ENCODE results near the gene SCAMP3.

The SCAMP3 gene

GRCh38 chr1:155260276-155260675 lies 1.9 kb downstream of the SCAMP3 start:
- no peak for DNase-seq
- Histone ChIP-seq H3K4ac (ENCODE audit: low read depth, low read length) (no peak overlapping the region), H3K27me3 (ENCODE audit: insufficient read depth, low read length) (no peaks in the 10 kb centered on the region), H3K4me2 (ENCODE audit: low read length) (no peak overlapping the region), H3K18ac (ENCODE audit: low read length) (no peak overlapping the region), H3K14ac (ENCODE audit: low read length) (no peak overlapping the region), H3K4me1 (ENCODE audit: control insufficient read depth in 1 of 2, insufficient read depth in 2 of 2, low read length in 2 of 2) (peaks cover 9 to 11% of the 10 kb centered on the region in 2 experiments), H3K79me2 (ENCODE audit: control insufficient read depth, insufficient read depth, low read length, poor library complexity) (peaks cover 9% of the 10 kb centered on the region), H3K27ac (ENCODE audit: low read depth, low read length) (no peak overlapping the region), H3K9ac (ENCODE audit: low read length) (no peak overlapping the region), H3K79me1 (ENCODE audit: low read length) (peaks cover 9% of the 10 kb centered on the region), H4K8ac (ENCODE audit: low read depth, low read length) (no peak overlapping the region), H2BK120ac (ENCODE audit: insufficient read depth, low read length, poor library complexity) (no peak overlapping the region), H2BK5ac (ENCODE audit: low read depth, low read length, poor library complexity) (no peak overlapping the region), H2AFZ (ENCODE audit: insufficient read depth, low read length, poor library complexity) (no peak overlapping the region), H3K36me3 (ENCODE audit: control insufficient read depth in 1 of 2, insufficient read depth in 2 of 2, low read length in 2 of 2) (peaks cover 36 to 44% of the 10 kb centered on the region in 2 experiments), H2BK12ac (ENCODE audit: low read length) (no peak overlapping the region), H3K23ac (ENCODE audit: low read length) (no peak overlapping the region), H2AK5ac (ENCODE audit: low read length) (no peak overlapping the region), H4K12ac (ENCODE audit: low read depth, low read length) (no peak overlapping the region), H3K9me3 (ENCODE audit: insufficient read depth, low read depth, low read length) (no peaks in the 10 kb centered on the region), H3K4me3 (ENCODE audit: low read depth, low read length) (no peak overlapping the region), H4K91ac (ENCODE audit: low read depth, low read length) (no peak overlapping the region)
- no CpG with 5 or more reads among the region's 5 CpGs for WGBS (ENCODE audit: extremely low coverage, insufficient coverage, insufficient read length)

DNA sequence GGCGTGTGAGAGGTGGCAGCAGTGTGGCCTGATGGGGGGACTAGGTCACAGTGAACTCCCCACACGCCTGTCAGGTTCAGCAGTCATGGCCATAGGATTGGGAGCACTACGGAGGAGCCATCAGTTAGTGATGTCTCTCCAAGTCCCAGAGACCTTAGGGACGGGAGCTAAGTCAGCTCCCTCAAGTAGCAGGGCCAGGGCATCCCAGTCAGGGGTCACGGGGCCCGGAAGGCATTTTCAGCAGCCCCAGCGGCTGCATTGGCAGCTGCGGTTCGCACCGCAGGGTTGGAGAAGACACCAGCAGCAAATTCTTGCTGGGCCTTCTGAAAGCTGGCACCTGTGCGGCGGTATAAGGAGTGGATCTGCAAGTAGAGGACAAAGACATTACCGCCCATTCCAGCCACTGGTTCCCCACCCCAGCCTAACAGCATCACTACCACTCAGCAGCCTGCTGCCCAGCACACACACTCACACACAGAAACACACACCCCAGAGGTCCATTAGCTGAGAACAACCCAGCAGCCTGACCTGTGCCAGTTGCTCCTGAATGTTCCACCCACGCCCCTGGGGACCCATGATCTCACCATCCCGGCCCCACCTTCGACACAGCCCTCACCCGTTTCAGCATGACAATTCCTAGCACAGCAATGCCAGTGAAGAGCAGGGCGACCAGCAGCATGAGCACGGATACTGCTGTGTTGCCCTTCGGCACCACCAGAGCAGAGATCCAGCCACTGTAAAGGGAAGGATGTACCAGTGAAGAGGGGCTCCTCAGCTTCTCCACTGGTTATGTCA lies 5.9 kb downstream of the SCAMP3 start:
- H2BK12ac ChIP-seq (ENCODE audit: low read length), result no peak overlapping the region
- no peaks in the 10 kb centered on the region for H3K9me3 ChIP-seq (ENCODE audit: insufficient read depth, low read depth, low read length)
- peak overlapping the region; percentile 93 for H2AK5ac ChIP-seq (ENCODE audit: low read length)
- peaks cover 10% of the 10 kb centered on the region for H3K79me1 ChIP-seq (ENCODE audit: low read length)
- H3K27me3 ChIP-seq (ENCODE audit: insufficient read depth, low read length), result no peaks in the 10 kb centered on the region
- no peak overlapping the region for H2BK120ac ChIP-seq (ENCODE audit: insufficient read depth, low read length, poor library complexity)
- H3K36me3 ChIP-seq (ENCODE audit: control insufficient read depth in 1 of 2, insufficient read depth in 2 of 2, low read length in 2 of 2), result peaks cover 24 to 25% of the 10 kb centered on the region in 2 experiments
- H3K9ac ChIP-seq (ENCODE audit: low read length), result no peak overlapping the region
- peak overlapping the region; percentile 78 for H4K8ac ChIP-seq (ENCODE audit: low read depth, low read length)
- peak overlapping the region; percentile 4 for H3K4me3 ChIP-seq (ENCODE audit: low read depth, low read length)
- H3K4me2 ChIP-seq (ENCODE audit: low read length), result peak overlapping the region; percentile 96
- H3K23ac ChIP-seq (ENCODE audit: low read length), result no peak overlapping the region
- peak overlapping the region; percentile 50 for H2AFZ ChIP-seq (ENCODE audit: insufficient read depth, low read length, poor library complexity)
- H3K18ac ChIP-seq (ENCODE audit: low read length), result no peak overlapping the region
- no peak for DNase-seq
- no peak overlapping the region for H2BK5ac ChIP-seq (ENCODE audit: low read depth, low read length, poor library complexity)
- H3K4me1 ChIP-seq (ENCODE audit: control insufficient read depth in 1 of 2, insufficient read depth in 2 of 2, low read length in 2 of 2), result peaks cover 24% of the 10 kb centered on the region in 2 experiments
- peaks cover 9% of the 10 kb centered on the region for H3K79me2 ChIP-seq (ENCODE audit: control insufficient read depth, insufficient read depth, low read length, poor library complexity)
- no peak overlapping the region for H3K4ac ChIP-seq (ENCODE audit: low read depth, low read length)
- peak overlapping the region; percentile 81 for H4K91ac ChIP-seq (ENCODE audit: low read depth, low read length)
- peak overlapping the region; percentile 39 for H3K14ac ChIP-seq (ENCODE audit: low read length)
- WGBS (ENCODE audit: extremely low coverage, insufficient coverage, insufficient read length), result no CpG with 5 or more reads among the region's 20 CpGs
- no peak overlapping the region for H3K27ac ChIP-seq (ENCODE audit: low read depth, low read length)
- peak overlapping the region; percentile 66 for H4K12ac ChIP-seq (ENCODE audit: low read depth, low read length)

DNA sequence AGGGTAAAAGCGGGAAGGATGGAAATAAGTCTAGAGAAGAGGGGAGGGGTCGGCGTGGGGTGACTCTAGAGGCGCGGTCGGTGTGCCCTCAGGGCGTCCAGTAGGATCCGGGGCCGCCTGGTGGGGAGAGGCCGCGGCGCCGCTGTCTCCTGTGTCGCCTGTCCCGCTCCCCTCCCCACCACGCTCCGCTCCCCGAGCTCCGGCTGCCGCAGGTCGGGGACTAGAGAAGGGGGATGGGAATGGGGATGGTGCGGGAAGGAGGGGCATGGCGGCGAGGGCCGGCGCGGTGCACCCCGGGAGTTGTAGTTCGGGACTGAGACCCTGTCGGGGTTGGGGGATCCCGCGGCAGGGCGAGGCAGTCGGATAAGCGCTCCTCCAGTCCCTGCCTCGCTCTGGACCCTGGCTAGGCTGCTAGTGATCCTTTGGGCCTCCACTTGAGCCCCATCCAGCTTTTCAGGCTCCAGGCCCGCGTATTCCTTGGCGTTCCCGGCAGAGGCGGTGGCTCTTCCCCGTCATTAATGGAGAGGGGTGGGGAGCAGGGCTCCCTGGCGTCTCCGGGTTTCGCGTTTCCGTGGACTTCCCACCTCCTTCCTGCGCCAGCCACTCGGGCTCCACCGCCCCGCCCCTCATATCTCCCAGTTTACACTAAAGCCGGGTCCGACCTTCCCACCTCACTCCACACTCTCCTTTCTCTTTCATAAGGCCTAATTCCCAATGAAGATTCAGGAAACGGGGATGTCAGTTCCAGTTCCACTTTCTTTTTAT lies 6.7 kb downstream of the SCAMP3 start, which contains the start of gene ENTREP3:
Gene ENTREP3 (minus strand): TSS at position 241 of the 765 bp plus-strand sequence. CDS start 606 bp downstream, outside the sequence.
- Histone ChIP-seq H3K23ac (ENCODE audit: low read length) (no peak within 1 kb of the TSS), H4K12ac (ENCODE audit: low read depth, low read length) (peak within 1 kb of the TSS; percentile 66), H3K4me2 (ENCODE audit: low read length) (peak within 1 kb of the TSS; percentile 96), H3K27me3 (ENCODE audit: insufficient read depth, low read length) (no peaks in the 10 kb centered on the region), H3K36me3 (ENCODE audit: control insufficient read depth in 1 of 2, insufficient read depth in 2 of 2, low read length in 2 of 2) (peaks cover 23 to 29% of the 10 kb centered on the region in 2 experiments), H3K27ac (ENCODE audit: low read depth, low read length) (peak within 1 kb of the TSS; percentile 90), H2AK5ac (ENCODE audit: low read length) (peak within 1 kb of the TSS; percentile 93), H4K8ac (ENCODE audit: low read depth, low read length) (peak within 1 kb of the TSS; percentile 80), H2BK120ac (ENCODE audit: insufficient read depth, low read length, poor library complexity) (peak within 1 kb of the TSS; percentile 83), H2BK5ac (ENCODE audit: low read depth, low read length, poor library complexity) (peak within 1 kb of the TSS; percentile 70), H3K4ac (ENCODE audit: low read depth, low read length) (peak within 1 kb of the TSS; percentile 62), H3K79me1 (ENCODE audit: low read length) (peaks cover 13% of the 10 kb centered on the region), H3K14ac (ENCODE audit: low read length) (peak within 1 kb of the TSS; percentile 90), H3K79me2 (ENCODE audit: control insufficient read depth, insufficient read depth, low read length, poor library complexity) (peaks cover 10% of the 10 kb centered on the region), H2BK12ac (ENCODE audit: low read length) (peak within 1 kb of the TSS; percentile 46), H3K9ac (ENCODE audit: low read length) (peak within 1 kb of the TSS; percentile 92), H3K18ac (ENCODE audit: low read length) (peak within 1 kb of the TSS; percentile 81), H3K4me3 (ENCODE audit: low read depth, low read length) (peak within 1 kb of the TSS; percentile 84), H3K4me1 (ENCODE audit: control insufficient read depth in 1 of 2, insufficient read depth in 2 of 2, low read length in 2 of 2) (peaks cover 21 to 24% of the 10 kb centered on the region in 2 experiments), H4K91ac (ENCODE audit: low read depth, low read length) (peak within 1 kb of the TSS; percentile 81), H3K9me3 (ENCODE audit: insufficient read depth, low read depth, low read length) (no peaks in the 10 kb centered on the region), H2AFZ (ENCODE audit: insufficient read depth, low read length, poor library complexity) (peak within 1 kb of the TSS; percentile 67)
- DNase-seq, result peak; percentile 42 to 62
- no CpG with 5 or more reads among the region's 54 CpGs for WGBS (ENCODE audit: extremely low coverage, insufficient coverage, insufficient read length)

DNA sequence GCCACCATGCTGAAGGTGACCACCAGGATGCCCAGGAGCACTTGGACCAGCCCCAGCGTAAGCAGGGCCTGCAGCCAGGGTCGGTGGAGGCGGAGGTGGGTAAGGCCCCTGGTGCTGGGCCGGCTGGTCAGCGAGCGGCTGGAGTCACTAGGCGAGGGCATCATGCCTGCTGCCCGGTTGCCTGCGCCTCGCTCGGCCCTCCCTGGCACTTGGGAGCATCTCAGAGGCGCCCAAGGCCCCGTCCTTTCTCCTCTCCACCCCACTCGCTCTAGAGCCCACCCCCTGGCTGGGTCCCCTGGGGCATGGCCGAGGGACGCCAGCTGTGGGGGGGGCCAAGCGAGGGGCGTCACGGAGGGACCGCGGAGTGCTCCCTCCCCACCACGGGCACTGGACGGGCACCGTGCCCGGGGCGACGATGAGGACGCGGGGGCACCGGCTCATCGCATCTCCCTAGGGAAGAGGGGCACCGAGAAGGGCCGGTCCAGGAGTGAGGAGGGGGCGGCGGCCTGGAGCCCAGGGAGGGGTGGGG lies 7.4 kb downstream of the SCAMP3 start:
- H3K4me2 ChIP-seq (ENCODE audit: low read length), result peak overlapping the region; percentile 96
- H2AFZ ChIP-seq (ENCODE audit: insufficient read depth, low read length, poor library complexity), result peak overlapping the region; percentile 67
- no peaks in the 10 kb centered on the region for H3K9me3 ChIP-seq (ENCODE audit: insufficient read depth, low read depth, low read length)
- peaks cover 11% of the 10 kb centered on the region for H3K79me2 ChIP-seq (ENCODE audit: control insufficient read depth, insufficient read depth, low read length, poor library complexity)
- H3K4me1 ChIP-seq (ENCODE audit: control insufficient read depth in 1 of 2, insufficient read depth in 2 of 2, low read length in 2 of 2), result peaks cover 23 to 25% of the 10 kb centered on the region in 2 experiments
- peaks cover 19 to 27% of the 10 kb centered on the region in 2 experiments for H3K36me3 ChIP-seq (ENCODE audit: control insufficient read depth in 1 of 2, insufficient read depth in 2 of 2, low read length in 2 of 2)
- H3K27ac ChIP-seq (ENCODE audit: low read depth, low read length), result peak overlapping the region; percentile 90
- peak overlapping the region; percentile 80 for H4K8ac ChIP-seq (ENCODE audit: low read depth, low read length)
- H4K91ac ChIP-seq (ENCODE audit: low read depth, low read length), result peak overlapping the region; percentile 81
- H2BK12ac ChIP-seq (ENCODE audit: low read length), result peak overlapping the region; percentile 7
- H2BK120ac ChIP-seq (ENCODE audit: insufficient read depth, low read length, poor library complexity), result peak overlapping the region; percentile 40
- H3K79me1 ChIP-seq (ENCODE audit: low read length), result peaks cover 13% of the 10 kb centered on the region
- no CpG with 5 or more reads among the region's 35 CpGs for WGBS (ENCODE audit: extremely low coverage, insufficient coverage, insufficient read length)
- no peak overlapping the region for H3K23ac ChIP-seq (ENCODE audit: low read length)
- H3K18ac ChIP-seq (ENCODE audit: low read length), result peak overlapping the region; percentile 81
- peak overlapping the region; percentile 84 for H3K4me3 ChIP-seq (ENCODE audit: low read depth, low read length)
- H3K27me3 ChIP-seq (ENCODE audit: insufficient read depth, low read length), result no peaks in the 10 kb centered on the region
- peak overlapping the region; percentile 62 for H3K4ac ChIP-seq (ENCODE audit: low read depth, low read length)
- no peak for DNase-seq
- H2BK5ac ChIP-seq (ENCODE audit: low read depth, low read length, poor library complexity), result no peak overlapping the region
- peak overlapping the region; percentile 69 for H2AK5ac ChIP-seq (ENCODE audit: low read length)
- peak overlapping the region; percentile 90 for H3K14ac ChIP-seq (ENCODE audit: low read length)
- peak overlapping the region; percentile 29 for H3K9ac ChIP-seq (ENCODE audit: low read length)
- H4K12ac ChIP-seq (ENCODE audit: low read depth, low read length), result peak overlapping the region; percentile 33

Data from trophoblast cell (in vitro differentiated cells and primary cell).